Ascending aorta (tissue), 2 donors: ENCODE measurements around the gene DLX6. TPM values are rescaled to one million over a fixed set of nuclear protein-coding genes. Genes with fewer than 3 reads are reported as not detected.

ENCODE experiments used
- DNase-seq, 2 donors: peaks; one replicate each; pipeline ENCODE4 v3.0.0-alpha.2; 2019; ENCODE audit warnings: low spot score in 2 of 2
- H3K27ac ChIP-seq, 2 donors: fragments of 200-600 bp; sonication (generic); one replicate each; pipeline ENCODE4 v1.5.1; 2016 to 2017; ENCODE audit warnings: mild to moderate bottlenecking in 1 of 2
- H3K27me3 ChIP-seq: fragments of 200-600 bp; sonication (generic); one replicate; pipeline ENCODE4 v1.5.1; 2017
- H3K36me3 ChIP-seq, 2 donors: fragments of 200-600 bp; sonication (generic); one replicate each; pipeline ENCODE4 v1.5.1; 2016
- H3K4me1 ChIP-seq, 2 donors: fragments of 200-600 bp; sonication (generic); one replicate each; pipeline ENCODE4 v1.5.1; 2016 to 2017; ENCODE audit warnings: mild to moderate bottlenecking in 1 of 2
- H3K4me3 ChIP-seq, 2 donors: fragments of 200-600 bp; sonication (generic); one replicate each; pipeline ENCODE4 v1.5.1; 2016 to 2017; ENCODE audit warnings: mild to moderate bottlenecking in 1 of 2
- H3K9me3 ChIP-seq, 2 donors: fragments of 200-600 bp; sonication (generic); one replicate each; pipeline ENCODE4 v1.5.1; 2016
- intact Hi-C: fragments of 100-400 bp; cut with DNase I; formaldehyde crosslinking; loops from one replicate; pipeline ENCODE4 v1.15.1; 2023
- total RNA-seq: library from RNA; depleted of rRNA; stranded (reverse); fragments of >200 nt; gene quantifications from one replicate; pipeline ENCODE4 v1.1.0, GENCODE V29; 2016
- TF ChIP-seq, protein P1 (sequence below), 3 experiments: fragments of 200-600 bp in 2 of 3; fragments of 450-650 bp in 1 of 3; sonication (generic) in 2 of 3; IDR thresholded peaks; one replicate each; pipeline ENCODE4 v1.5.1; 2016 to 2019; ENCODE audit warnings: antibody characterized with exemption in 3 of 3, mild to moderate bottlenecking in 1 of 3, moderate library complexity in 1 of 3

The DLX6 gene
- total RNA-seq, 1 donor from 2014 or later, result not detected

DNA sequence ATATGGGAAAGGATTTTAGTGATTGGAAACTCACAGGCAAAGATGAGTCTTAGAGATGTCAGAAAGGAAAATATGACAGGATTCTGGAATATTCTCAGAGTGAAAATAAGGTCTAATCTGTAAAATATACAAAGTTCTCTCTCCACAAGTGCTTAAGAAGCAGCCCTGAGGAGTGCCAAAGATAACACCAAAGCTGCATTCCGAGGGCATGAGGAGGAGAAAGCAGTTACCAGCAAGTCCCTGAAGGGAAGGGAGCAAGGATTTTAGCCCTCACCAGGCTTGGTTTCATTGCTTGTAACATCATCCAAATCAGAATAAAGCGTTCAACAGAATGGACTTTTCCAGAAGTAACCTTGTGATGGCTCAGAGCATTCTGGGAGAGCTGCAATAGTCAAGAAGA is 31.4 kb upstream of the DLX6 start:
- Histone ChIP-seq H3K36me3 (no peaks in the 10 kb centered on the region), H3K27me3 (no peaks in the 10 kb centered on the region), H3K9me3 (no peaks in the 10 kb centered on the region), H3K27ac (peak overlapping the region in 1 of 2 donors; percentile 0), H3K4me1 (no peaks in the 10 kb centered on the region), H3K4me3 (no peak overlapping the region)
- DNase-seq, result no peak
- TF ChIP-seq, protein P1, sequence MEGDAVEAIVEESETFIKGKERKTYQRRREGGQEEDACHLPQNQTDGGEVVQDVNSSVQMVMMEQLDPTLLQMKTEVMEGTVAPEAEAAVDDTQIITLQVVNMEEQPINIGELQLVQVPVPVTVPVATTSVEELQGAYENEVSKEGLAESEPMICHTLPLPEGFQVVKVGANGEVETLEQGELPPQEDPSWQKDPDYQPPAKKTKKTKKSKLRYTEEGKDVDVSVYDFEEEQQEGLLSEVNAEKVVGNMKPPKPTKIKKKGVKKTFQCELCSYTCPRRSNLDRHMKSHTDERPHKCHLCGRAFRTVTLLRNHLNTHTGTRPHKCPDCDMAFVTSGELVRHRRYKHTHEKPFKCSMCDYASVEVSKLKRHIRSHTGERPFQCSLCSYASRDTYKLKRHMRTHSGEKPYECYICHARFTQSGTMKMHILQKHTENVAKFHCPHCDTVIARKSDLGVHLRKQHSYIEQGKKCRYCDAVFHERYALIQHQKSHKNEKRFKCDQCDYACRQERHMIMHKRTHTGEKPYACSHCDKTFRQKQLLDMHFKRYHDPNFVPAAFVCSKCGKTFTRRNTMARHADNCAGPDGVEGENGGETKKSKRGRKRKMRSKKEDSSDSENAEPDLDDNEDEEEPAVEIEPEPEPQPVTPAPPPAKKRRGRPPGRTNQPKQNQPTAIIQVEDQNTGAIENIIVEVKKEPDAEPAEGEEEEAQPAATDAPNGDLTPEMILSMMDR (IDR thresholded peaks at IDR 0.05), result no peak
- intact Hi-C loops, result no loop called here

DNA sequence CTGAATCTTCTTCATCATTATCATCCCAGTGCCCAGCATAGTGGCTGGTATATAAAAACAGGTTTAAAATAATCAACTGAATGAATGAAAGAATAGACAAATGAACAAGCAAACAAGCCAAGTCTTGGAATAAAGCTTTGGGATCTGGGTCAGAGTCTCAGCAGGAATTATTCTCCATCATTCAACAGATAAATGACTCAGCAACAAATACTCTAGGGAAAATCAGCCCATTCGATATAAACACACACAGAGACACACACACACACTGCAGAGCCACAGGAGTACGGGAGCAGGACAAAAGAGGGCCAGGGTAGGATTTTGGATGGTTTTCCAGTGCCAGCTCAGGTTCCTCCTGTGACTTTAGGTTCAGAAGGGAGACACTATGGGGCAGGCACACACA is 29.2 kb upstream of the DLX6 start:
- no peaks in the 10 kb centered on the region for H3K9me3 ChIP-seq
- H3K36me3 ChIP-seq, result no peaks in the 10 kb centered on the region
- no peak overlapping the region for H3K4me3 ChIP-seq
- no peak overlapping the region for H3K27ac ChIP-seq
- no peak for DNase-seq
- no peaks in the 10 kb centered on the region for H3K4me1 ChIP-seq
- intact Hi-C loops, result no loop called here
- no peaks in the 10 kb centered on the region for H3K27me3 ChIP-seq
- TF ChIP-seq, protein P1 (IDR thresholded peaks at IDR 0.05), result no peak

DNA sequence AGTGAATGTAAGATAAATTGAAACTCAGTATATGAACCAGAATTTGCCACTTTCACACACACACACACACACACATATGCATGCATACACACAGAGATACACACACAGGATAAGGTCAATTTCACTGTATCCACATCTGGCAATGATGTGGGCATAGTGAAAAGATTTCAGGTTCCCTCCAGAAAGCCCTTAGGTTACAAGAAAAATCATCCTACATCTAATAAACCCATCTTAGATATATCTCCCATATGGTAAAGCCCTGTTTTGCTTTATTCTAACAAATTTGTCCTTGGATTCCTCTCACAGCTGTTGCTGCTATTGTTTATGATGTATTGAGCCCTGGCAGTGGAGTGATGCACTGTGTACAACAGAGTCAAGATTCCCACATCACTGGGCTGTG is 27.9 kb upstream of the DLX6 start:
- Histone ChIP-seq H3K27me3 (no peaks in the 10 kb centered on the region), H3K9me3 (no peaks in the 10 kb centered on the region), H3K4me1 (no peaks in the 10 kb centered on the region), H3K27ac (no peak overlapping the region), H3K4me3 (no peak overlapping the region), H3K36me3 (no peaks in the 10 kb centered on the region)
- intact Hi-C loops, result no loop called here
- no peak for DNase-seq
- TF ChIP-seq, protein P1 (IDR thresholded peaks at IDR 0.05), result no peak

DNA sequence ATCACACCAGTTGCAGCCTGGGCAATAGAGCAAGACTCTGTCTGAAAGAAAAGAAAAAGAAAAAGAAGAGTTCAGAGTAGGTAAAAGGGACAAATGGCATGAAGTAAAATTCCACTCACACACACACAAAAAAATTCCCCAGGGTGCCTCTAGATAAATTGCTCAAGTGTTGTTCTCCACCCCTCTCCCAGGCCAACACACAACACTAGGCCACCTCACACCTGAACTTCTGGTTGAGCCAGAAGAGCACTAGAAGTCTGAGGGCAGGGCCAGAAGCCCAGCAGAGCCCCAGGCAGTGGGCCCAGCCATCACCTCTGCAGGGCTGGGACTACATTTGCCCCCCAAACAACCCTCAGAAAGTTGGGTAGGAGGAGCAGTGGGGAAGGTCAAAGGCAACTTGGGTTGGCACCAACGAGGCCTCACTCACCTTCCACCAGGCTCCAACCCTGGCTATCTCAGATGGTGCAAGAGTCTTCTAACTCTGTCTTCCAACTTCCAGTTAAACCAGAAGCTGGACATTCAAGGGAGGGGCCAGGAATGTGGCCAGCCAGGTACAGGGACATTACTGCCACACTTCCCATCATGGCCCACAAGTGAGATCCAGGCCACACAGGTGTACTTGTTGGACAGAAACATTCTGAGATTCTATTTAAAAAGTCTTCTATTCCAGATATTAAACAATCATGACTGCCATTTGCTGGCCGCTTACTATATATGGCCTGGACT is 25.6 kb upstream of the DLX6 start:
- intact Hi-C loops, result no loop called here
- Histone ChIP-seq H3K9me3 (no peaks in the 10 kb centered on the region), H3K36me3 (no peaks in the 10 kb centered on the region), H3K27me3 (no peaks in the 10 kb centered on the region), H3K4me1 (no peaks in the 10 kb centered on the region), H3K4me3 (no peak overlapping the region), H3K27ac (no peak overlapping the region)
- TF ChIP-seq, protein P1 (IDR thresholded peaks at IDR 0.05), result no peak
- no peak for DNase-seq

DNA sequence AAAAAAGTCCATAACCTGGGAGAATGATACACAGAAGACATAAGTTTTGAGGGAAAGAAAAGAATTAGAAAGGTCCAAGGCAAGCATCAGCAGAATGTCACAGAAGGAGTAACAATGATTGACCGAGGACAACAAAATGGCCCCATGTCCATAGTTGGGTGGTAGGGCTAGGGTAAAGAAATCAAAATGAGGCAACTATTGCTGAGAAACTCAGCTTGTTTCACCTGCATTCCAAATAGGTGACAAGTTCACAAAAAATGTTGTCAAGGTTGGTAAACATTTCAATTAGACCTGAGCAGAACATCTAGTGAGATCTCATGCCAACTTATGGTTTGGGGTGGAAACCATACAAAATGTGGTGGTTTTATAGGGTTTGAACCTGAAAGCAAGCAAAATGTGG is 22.8 kb upstream of the DLX6 start:
- intact Hi-C loops, result no loop called here
- no peaks in the 10 kb centered on the region for H3K27me3 ChIP-seq
- TF ChIP-seq, protein P1 (IDR thresholded peaks at IDR 0.05), result no peak

More for the DNA sequence above, 22.8 kb upstream of the DLX6 start:
- H3K4me3 ChIP-seq, result no peak overlapping the region
- H3K4me1 ChIP-seq, result no peaks in the 10 kb centered on the region
- H3K9me3 ChIP-seq, result no peaks in the 10 kb centered on the region
- H3K27ac ChIP-seq, result no peak overlapping the region
- DNase-seq, result no peak
- no peaks in the 10 kb centered on the region for H3K36me3 ChIP-seq
